ENCODE results near the gene LYPD8. TPM values are rescaled to one million over a fixed set of nuclear protein-coding genes. Genes with fewer than 3 reads are reported as not detected.

Gene LYPD8
- total RNA-seq, 1 experiment from 2014 or later, result not detected

DNA sequence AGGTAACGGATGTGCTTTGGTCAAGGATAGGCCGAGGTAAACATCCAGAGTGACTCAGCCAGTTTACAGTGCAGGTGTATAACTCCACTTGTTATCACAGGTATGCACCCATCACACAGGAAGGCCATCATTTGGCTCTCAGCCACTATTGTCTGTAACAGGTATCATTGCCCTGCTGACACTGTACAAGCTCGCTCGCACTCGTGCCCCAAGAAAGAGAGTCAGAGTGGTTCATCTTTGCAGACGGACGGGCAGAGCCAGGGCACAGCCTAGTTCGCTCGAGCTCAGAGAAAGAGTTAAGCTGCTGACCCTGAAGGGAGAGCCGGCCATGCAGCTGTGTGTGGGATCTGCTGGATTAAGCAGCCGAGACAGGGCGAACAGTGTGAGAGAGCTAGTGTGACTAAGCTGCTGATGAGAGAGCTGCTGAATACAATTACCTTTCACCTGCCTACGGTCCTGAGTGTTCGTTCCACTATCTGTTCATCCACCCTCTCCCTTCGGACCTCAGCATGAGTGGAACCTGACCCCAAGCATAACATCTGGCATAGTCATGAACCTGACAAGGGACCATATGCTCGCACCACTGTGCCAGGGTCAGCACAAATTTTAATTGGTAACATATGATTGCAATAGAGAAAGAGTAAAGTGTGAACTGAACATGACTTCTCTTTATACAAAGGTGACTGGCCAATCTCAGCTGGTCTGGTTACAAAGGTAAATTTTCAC lies 27.0 kb upstream of the LYPD8 start:
- Histone ChIP-seq H3K79me2 (ENCODE audit: low read length) (no peaks in the 10 kb centered on the region), H3K9ac (ENCODE audit: low read length) (no peak overlapping the region), H3K9me3 (ENCODE audit: low read length) (no peaks in the 10 kb centered on the region), H3K4me2 (ENCODE audit: low read length) (no peak overlapping the region), H3K36me3 (ENCODE audit: low read depth, low read length) (no peaks in the 10 kb centered on the region), H4K20me1 (ENCODE audit: low read length) (no peaks in the 10 kb centered on the region), H3K4me1 (ENCODE audit: insufficient read depth, low read length) (peaks cover 7% of the 10 kb centered on the region), H3F3A (ENCODE audit: low read length, unreplicated experiment) (no peaks in the 10 kb centered on the region), H3K9me2 (replicated peaks; ENCODE audit: low read length) (no peaks in the 10 kb centered on the region), H3K4me3 (ENCODE audit: low read length) (no peak overlapping the region), H3K27me3 (ENCODE audit: low read length) (no peaks in the 10 kb centered on the region), H3K27ac (ENCODE audit: low read length) (no peak overlapping the region), H2AFZ (ENCODE audit: low read length) (peak overlapping the region; percentile 9)
- CTCF ChIA-PET, result interaction anchor here (0.5 kb wide), 1 partner anchor 79 kb away, joined by 4 read pairs; no protein-coding TSS in a partner anchor
- POLR2A ChIA-PET (ENCODE audit: unreplicated experiment), result no interaction called here
- peak; percentile 36; the same call in 1 of the 2 replicates for ATAC-seq
- DNase-seq, result peak; percentile 54
- TF ChIP-seq, protein P1, sequence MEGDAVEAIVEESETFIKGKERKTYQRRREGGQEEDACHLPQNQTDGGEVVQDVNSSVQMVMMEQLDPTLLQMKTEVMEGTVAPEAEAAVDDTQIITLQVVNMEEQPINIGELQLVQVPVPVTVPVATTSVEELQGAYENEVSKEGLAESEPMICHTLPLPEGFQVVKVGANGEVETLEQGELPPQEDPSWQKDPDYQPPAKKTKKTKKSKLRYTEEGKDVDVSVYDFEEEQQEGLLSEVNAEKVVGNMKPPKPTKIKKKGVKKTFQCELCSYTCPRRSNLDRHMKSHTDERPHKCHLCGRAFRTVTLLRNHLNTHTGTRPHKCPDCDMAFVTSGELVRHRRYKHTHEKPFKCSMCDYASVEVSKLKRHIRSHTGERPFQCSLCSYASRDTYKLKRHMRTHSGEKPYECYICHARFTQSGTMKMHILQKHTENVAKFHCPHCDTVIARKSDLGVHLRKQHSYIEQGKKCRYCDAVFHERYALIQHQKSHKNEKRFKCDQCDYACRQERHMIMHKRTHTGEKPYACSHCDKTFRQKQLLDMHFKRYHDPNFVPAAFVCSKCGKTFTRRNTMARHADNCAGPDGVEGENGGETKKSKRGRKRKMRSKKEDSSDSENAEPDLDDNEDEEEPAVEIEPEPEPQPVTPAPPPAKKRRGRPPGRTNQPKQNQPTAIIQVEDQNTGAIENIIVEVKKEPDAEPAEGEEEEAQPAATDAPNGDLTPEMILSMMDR (conservative IDR thresholded peaks at IDR 0.05; ENCODE audit: low read depth, low read length), result no peak
- TF ChIP-seq EZH2 (IDR thresholded peaks at IDR 0.05; ENCODE audit: low read length, unreplicated experiment), result no peak
- TF ChIP-seq EZH2phosphoT487 (IDR thresholded peaks at IDR 0.05; ENCODE audit: borderline replicate concordance, low read length), result no peak
- intact Hi-C loops (cut with micrococcal nuclease), result no loop called here
- no TSS peak for BruUV-seq (replicated peaks)

- Histone ChIP-seq H3K79me2 (ENCODE audit: low read length) (no peaks in the 10 kb centered on the region), H2AFZ (ENCODE audit: low read length) (no peak overlapping the region), H3K27me3 (ENCODE audit: low read length) (no peaks in the 10 kb centered on the region), H3K9me3 (ENCODE audit: low read length) (no peaks in the 10 kb centered on the region), H3K4me1 (ENCODE audit: insufficient read depth, low read length) (peaks cover 7% of the 10 kb centered on the region), H3K9ac (ENCODE audit: low read length) (no peak overlapping the region), H3K9me2 (replicated peaks; ENCODE audit: low read length) (no peaks in the 10 kb centered on the region), H3K4me2 (ENCODE audit: low read length) (no peak overlapping the region), H3K4me3 (ENCODE audit: low read length) (no peak overlapping the region), H4K20me1 (ENCODE audit: low read length) (no peaks in the 10 kb centered on the region), H3F3A (ENCODE audit: low read length, unreplicated experiment) (no peaks in the 10 kb centered on the region), H3K27ac (ENCODE audit: low read length) (no peak overlapping the region), H3K36me3 (ENCODE audit: low read depth, low read length) (no peaks in the 10 kb centered on the region)
- intact Hi-C loops (cut with micrococcal nuclease), result no loop called here
- CTCF ChIA-PET, result no interaction called here
- TF ChIP-seq EZH2 (IDR thresholded peaks at IDR 0.05; ENCODE audit: low read length, unreplicated experiment) (no peak), EZH2phosphoT487 (IDR thresholded peaks at IDR 0.05; ENCODE audit: borderline replicate concordance, low read length) (no peak)
- TF ChIP-seq, protein P1 (conservative IDR thresholded peaks at IDR 0.05; ENCODE audit: low read depth, low read length), result no peak
- ATAC-seq (no peak), DNase-seq (no peak)
- no TSS peak for BruUV-seq (replicated peaks)
- POLR2A ChIA-PET (ENCODE audit: unreplicated experiment), result no interaction called here
These were observed 23.8 kb upstream of the LYPD8 start for GRCh38 chr1:248779350-248779749.

DNA sequence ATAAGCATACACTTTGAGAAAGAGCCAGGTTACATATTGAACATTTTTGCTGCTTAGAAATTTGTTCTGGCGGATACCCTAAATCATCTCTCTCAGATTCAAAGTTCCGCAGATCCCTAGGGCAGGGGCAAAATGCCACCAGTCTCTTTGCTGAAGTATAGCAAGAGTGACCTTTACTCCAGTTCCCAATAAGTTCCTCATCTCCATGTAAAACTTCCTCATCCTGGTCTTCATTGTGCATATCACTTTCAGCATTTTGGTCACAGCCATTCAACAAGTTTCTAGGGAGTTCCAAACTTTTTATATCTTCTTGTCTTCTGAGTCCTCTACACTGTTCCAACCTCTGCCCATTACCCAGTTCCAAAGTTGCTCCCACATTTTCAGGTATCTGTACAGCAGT lies 23.3 kb upstream of the LYPD8 start:
- ChIA-PET CTCF (no interaction called here), POLR2A (ENCODE audit: unreplicated experiment) (no interaction called here)
- Histone ChIP-seq H4K20me1 (ENCODE audit: low read length) (no peaks in the 10 kb centered on the region), H2AFZ (ENCODE audit: low read length) (no peak overlapping the region), H3K36me3 (ENCODE audit: low read depth, low read length) (no peaks in the 10 kb centered on the region), H3K79me2 (ENCODE audit: low read length) (no peaks in the 10 kb centered on the region), H3K4me1 (ENCODE audit: insufficient read depth, low read length) (peaks cover 7% of the 10 kb centered on the region), H3K4me2 (ENCODE audit: low read length) (no peak overlapping the region), H3K4me3 (ENCODE audit: low read length) (no peak overlapping the region), H3K27ac (ENCODE audit: low read length) (no peak overlapping the region), H3K9me3 (ENCODE audit: low read length) (no peaks in the 10 kb centered on the region), H3F3A (ENCODE audit: low read length, unreplicated experiment) (no peaks in the 10 kb centered on the region), H3K9ac (ENCODE audit: low read length) (no peak overlapping the region), H3K9me2 (replicated peaks; ENCODE audit: low read length) (no peaks in the 10 kb centered on the region), H3K27me3 (ENCODE audit: low read length) (no peaks in the 10 kb centered on the region)
- intact Hi-C loops (cut with micrococcal nuclease), result no loop called here
- DNase-seq (no peak), ATAC-seq (no peak)
- TF ChIP-seq, protein P1 (conservative IDR thresholded peaks at IDR 0.05; ENCODE audit: low read depth, low read length), result no peak
- no peak for TF ChIP-seq EZH2phosphoT487 (IDR thresholded peaks at IDR 0.05; ENCODE audit: borderline replicate concordance, low read length)
- TF ChIP-seq EZH2 (IDR thresholded peaks at IDR 0.05; ENCODE audit: low read length, unreplicated experiment), result no peak
- BruUV-seq (replicated peaks), result no TSS peak

Data from PC-3 (cell line).